Left forelimb (tissue), 1 donor: ENCODE data around the gene KAZN.

Source experiments
- DNase-seq: peaks from one replicate; pipeline ENCODE4 v3.0.0-alpha.2; 2018; ENCODE audit warnings: low spot score

Gene KAZN

GRCh38 chr1:14590411-14591180 is 7.9 kb upstream of the KAZN start:
- DNase-seq: no peak

- no peak for DNase-seq
These were observed 6.9 kb upstream of the KAZN start for GRCh38 chr1:14591600-14591999.

GRCh38 chr1:14592004-14592631 is 6.4 kb upstream of the KAZN start:
- no peak for DNase-seq

- DNase-seq: no peak
These were observed 5.2 kb upstream of the KAZN start for GRCh38 chr1:14593302-14593701.

- DNase-seq: no peak
These were observed 4.4 kb upstream of the KAZN start for GRCh38 chr1:14594045-14594444.

GRCh38 chr1:14596591-14596990 is 1.9 kb upstream of the KAZN start:
- DNase-seq: no peak

- DNase-seq: no peak
These were observed 1.0 kb upstream of the KAZN start for GRCh38 chr1:14597343-14598006.

- DNase-seq: peak; percentile 74
These were observed 433 bp upstream of the KAZN start for GRCh38 chr1:14598007-14598497.

- DNase-seq: no peak
These were observed 802 bp downstream of the KAZN start for GRCh38 chr1:14599183-14599791.

- DNase-seq: no peak
These were observed 1.3 kb downstream of the KAZN start for GRCh38 chr1:14599800-14600199.

GRCh38 chr1:14600405-14601112 is 2.1 kb downstream of the KAZN start:
- no peak for DNase-seq

GRCh38 chr1:14602136-14602535 is 3.7 kb downstream of the KAZN start:
- peak; percentile 73 for DNase-seq

GRCh38 chr1:14603645-14604044 is 5.2 kb downstream of the KAZN start:
- DNase-seq: no peak

GRCh38 chr1:14604414-14604813 is 5.9 kb downstream of the KAZN start:
- no peak for DNase-seq

- no peak for DNase-seq
These were observed 7.5 kb downstream of the KAZN start for GRCh38 chr1:14605945-14606344.

- no peak for DNase-seq
These were observed 8.1 kb downstream of the KAZN start for GRCh38 chr1:14606632-14607031.

GRCh38 chr1:14607295-14607694 is 8.8 kb downstream of the KAZN start:
- DNase-seq: no peak

- no peak for DNase-seq
These were observed 9.8 kb downstream of the KAZN start for GRCh38 chr1:14608308-14608707.

- no peak for DNase-seq
These were observed 12.3 kb downstream of the KAZN start for GRCh38 chr1:14610761-14611160.

- DNase-seq: no peak
These were observed 13.3 kb downstream of the KAZN start for GRCh38 chr1:14611792-14612191.

- no peak for DNase-seq
These were observed 13.8 kb downstream of the KAZN start for GRCh38 chr1:14612256-14612655.

- DNase-seq: no peak
These were observed 15.4 kb downstream of the KAZN start for GRCh38 chr1:14613926-14614325.
